GM23338 (cell line): ENCODE measurements around the gene PDIA5. TPM values are rescaled to one million over a fixed set of nuclear protein-coding genes. Genes with fewer than 3 reads are reported as not detected.

ENCODE experiments used
- ATAC-seq: fragments of 200-7000 bp; cut with Tn5 transposase; 3 replicates; pipeline ENCODE4 v1.9.1; 2020
- DNase-seq: peaks from one replicate; pipeline ENCODE4 v3.0.0-alpha.2; 2015; ENCODE audit warnings: low spot score
- H2AFZ ChIP-seq: fragments of 200-600 bp; sonication (generic); 2 replicates; pipeline ENCODE4 v1.8.0; 2016; ENCODE audit warnings: antibody characterized with exemption, mild to moderate bottlenecking, moderate library complexity
- H3F3A ChIP-seq: fragments of 200-600 bp; sonication (generic); replicated peaks from 2 replicates; pipeline ENCODE4 v1.8.0; 2017; ENCODE audit warnings: antibody characterized with exemption, mixed run types, low read depth
- H3K27ac ChIP-seq: fragments of 200-600 bp; sonication (generic); 2 replicates; pipeline ENCODE4 v1.6.1; 2016; ENCODE audit warnings: low read depth
- H3K27me3 ChIP-seq: fragments of 200-600 bp; sonication (generic); 2 replicates; pipeline ENCODE4 v1.8.0; 2016; ENCODE audit warnings: mild to moderate bottlenecking, mixed run types, moderate library complexity; ENCODE audit not compliant: insufficient read depth
- H3K36me3 ChIP-seq: fragments of 200-600 bp; sonication (generic); 2 replicates; pipeline ENCODE4 v1.8.0; 2016; ENCODE audit warnings: mild to moderate bottlenecking; ENCODE audit not compliant: insufficient read depth
- H3K4me1 ChIP-seq: fragments of 200-600 bp; sonication (generic); 2 replicates; pipeline ENCODE4 v1.8.0; 2016; ENCODE audit warnings: mild to moderate bottlenecking, moderate library complexity; ENCODE audit not compliant: insufficient read depth
- H3K4me2 ChIP-seq: fragments of 200-600 bp; sonication (generic); 2 replicates; pipeline ENCODE4 v1.7.1; 2017; ENCODE audit warnings: mixed run types
- H3K4me3 ChIP-seq: fragments of 200-600 bp; sonication (generic); 2 replicates; pipeline ENCODE4 v1.6.1; 2016; ENCODE audit warnings: mixed run types
- H3K79me2 ChIP-seq: fragments of 200-600 bp; sonication (generic); replicated peaks from 2 replicates; pipeline ENCODE4 v1.8.0; 2017; ENCODE audit warnings: mild to moderate bottlenecking; ENCODE audit not compliant: insufficient read depth
- H3K9me2 ChIP-seq: fragments of 200-600 bp; sonication (generic); 2 replicates; pipeline ENCODE4 v1.8.0; 2017; ENCODE audit not compliant: insufficient read depth
- H4K20me1 ChIP-seq: fragments of 200-600 bp; sonication (generic); replicated peaks from 2 replicates; pipeline ENCODE4 v1.8.0; 2017; ENCODE audit warnings: mild to moderate bottlenecking; ENCODE audit not compliant: insufficient read depth
- H3K27ac Mint-ChIP-seq: 2 replicates; pipeline ENCODE4 v1.8.0; 2020; ENCODE audit warnings: inconsistent platforms, mild to moderate bottlenecking, moderate library complexity, mixed read lengths
- H3K27me3 Mint-ChIP-seq: 3 replicates; pipeline ENCODE4 v1.8.0; 2022; ENCODE audit warnings: low read depth, mild to moderate bottlenecking, moderate library complexity, mixed read lengths, inconsistent platforms; ENCODE audit not compliant: insufficient read depth, poor library complexity
- H3K36me3 Mint-ChIP-seq: 3 replicates; pipeline ENCODE4 v1.8.0; 2021; ENCODE audit warnings: low read depth, mild to moderate bottlenecking, inconsistent platforms, moderate library complexity, mixed read lengths
- H3K4me1 Mint-ChIP-seq: 3 replicates; pipeline ENCODE4 v1.8.0; 2020; ENCODE audit warnings: mild to moderate bottlenecking, inconsistent platforms, mixed read lengths
- H3K4me3 Mint-ChIP-seq: 3 replicates; pipeline ENCODE4 v1.8.0; 2021; ENCODE audit warnings: moderate library complexity, mild to moderate bottlenecking, inconsistent platforms, mixed read lengths
- H3K9me3 Mint-ChIP-seq: 3 replicates; pipeline ENCODE4 v1.8.0; 2020; ENCODE audit warnings: moderate library complexity, mild to moderate bottlenecking, inconsistent platforms, mixed read lengths
- CREB1 ChIP-seq: fragments of 250-450 bp; sonication (Bioruptor Pico); IDR thresholded peaks from 2 replicates; pipeline ENCODE4 v1.5.0; 2020; ENCODE audit warnings: low read depth, mild to moderate bottlenecking, moderate library complexity
- CTCF ChIP-seq, 2 experiments: fragments of 200-600 bp in 1 of 2; sonication (generic) in 1 of 2; conservative IDR thresholded peaks; 2 replicates each; pipeline versions ENCODE4 v1.5.1 to v1.6.1; 2016 to 2017; ENCODE audit warnings: antibody characterized with exemption in 2 of 2, low read depth in 2 of 2, mild to moderate bottlenecking in 2 of 2, moderate library complexity in 1 of 2
- EZH2 ChIP-seq: fragments of 200-600 bp; sonication (generic); IDR thresholded peaks from one replicate; pipeline ENCODE4 v1.8.0; 2017; ENCODE audit warnings: antibody characterized with exemption, mild to moderate bottlenecking, low read depth; ENCODE audit not compliant: unreplicated experiment
- EZH2phosphoT487 ChIP-seq: fragments of 200-600 bp; sonication (generic); IDR thresholded peaks from one replicate; pipeline ENCODE4 v1.8.1; 2018; ENCODE audit warnings: antibody characterized with exemption; ENCODE audit not compliant: unreplicated experiment
- JUNB ChIP-seq: IDR thresholded peaks from one replicate; pipeline ENCODE4 v1.6.1; 2016; ENCODE audit warnings: antibody characterized with exemption; ENCODE audit not compliant: unreplicated experiment
- NANOG ChIP-seq: IDR thresholded peaks from 2 replicates; pipeline ENCODE4 v1.6.1; 2016; ENCODE audit warnings: antibody characterized with exemption, borderline replicate concordance
- POLR2AphosphoS5 ChIP-seq: IDR thresholded peaks from 2 replicates; pipeline ENCODE4 v1.6.1; 2016; ENCODE audit warnings: antibody characterized with exemption, low read depth
- STAT1 ChIP-seq: IDR thresholded peaks from one replicate; pipeline ENCODE4 v1.6.1; 2016; ENCODE audit warnings: antibody characterized with exemption; ENCODE audit not compliant: unreplicated experiment
- ZNF114 ChIP-seq: fragments of 250-450 bp; sonication (Bioruptor Pico); IDR thresholded peaks from 2 replicates; pipeline ENCODE4 v1.5.0; 2020; ENCODE audit warnings: mild to moderate bottlenecking, moderate library complexity
- ZNF331 ChIP-seq: fragments of 250-450 bp; sonication (Bioruptor Pico); IDR thresholded peaks from 2 replicates; pipeline ENCODE4 v1.5.0; 2020; ENCODE audit warnings: low read depth, mild to moderate bottlenecking, moderate library complexity
- polyA plus RNA-seq: library from polyadenylated mRNA; unstranded; fragments of >200 nt; fragmentation: Nextera tagmentation; extraction: Ambion mirVana; gene quantifications from 2 replicates; pipeline ENCODE4 v1.2.1, GENCODE V29; 2016
- total RNA-seq: library from RNA; depleted of rRNA; stranded (reverse); fragments of >200 nt; shearing (Covaris generic); gene quantifications from 2 replicates; pipeline ENCODE4 v1.2.3, GENCODE V29; 2014
- TF ChIP-seq, protein P1 (sequence below): fragments of 250-450 bp; sonication (Bioruptor Pico); IDR thresholded peaks from 2 replicates; pipeline ENCODE4 v1.5.0; 2020; ENCODE audit warnings: mild to moderate bottlenecking, moderate library complexity
- TF ChIP-seq, protein P2 (sequence below): IDR thresholded peaks from one replicate; pipeline ENCODE4 v1.6.1; 2018; ENCODE audit warnings: antibody characterized with exemption; ENCODE audit not compliant: unreplicated experiment
- TF ChIP-seq, protein P3 (sequence below): IDR thresholded peaks from 2 replicates; pipeline ENCODE4 v1.6.1; 2016; ENCODE audit warnings: antibody characterized with exemption

Gene PDIA5
- total and polyA plus RNA-seq, 2 experiments from 2014 or later: 22.9 to 28.1 TPM

GRCh38 chr3:123084192-123084591 is 17.4 kb downstream of the PDIA5 start:
- no peak overlapping the region for H3K4me3 Mint-ChIP-seq
- DNase-seq: no peak
- no peak overlapping the region for H2AFZ ChIP-seq
- H3F3A ChIP-seq: no peaks in the 10 kb centered on the region
- H3K27ac Mint-ChIP-seq: peak overlapping the region; percentile 16; the same call in 1 of the 2 replicates
- H3K79me2 ChIP-seq: peaks cover 95% of the 10 kb centered on the region
- TF ChIP-seq, protein P1, sequence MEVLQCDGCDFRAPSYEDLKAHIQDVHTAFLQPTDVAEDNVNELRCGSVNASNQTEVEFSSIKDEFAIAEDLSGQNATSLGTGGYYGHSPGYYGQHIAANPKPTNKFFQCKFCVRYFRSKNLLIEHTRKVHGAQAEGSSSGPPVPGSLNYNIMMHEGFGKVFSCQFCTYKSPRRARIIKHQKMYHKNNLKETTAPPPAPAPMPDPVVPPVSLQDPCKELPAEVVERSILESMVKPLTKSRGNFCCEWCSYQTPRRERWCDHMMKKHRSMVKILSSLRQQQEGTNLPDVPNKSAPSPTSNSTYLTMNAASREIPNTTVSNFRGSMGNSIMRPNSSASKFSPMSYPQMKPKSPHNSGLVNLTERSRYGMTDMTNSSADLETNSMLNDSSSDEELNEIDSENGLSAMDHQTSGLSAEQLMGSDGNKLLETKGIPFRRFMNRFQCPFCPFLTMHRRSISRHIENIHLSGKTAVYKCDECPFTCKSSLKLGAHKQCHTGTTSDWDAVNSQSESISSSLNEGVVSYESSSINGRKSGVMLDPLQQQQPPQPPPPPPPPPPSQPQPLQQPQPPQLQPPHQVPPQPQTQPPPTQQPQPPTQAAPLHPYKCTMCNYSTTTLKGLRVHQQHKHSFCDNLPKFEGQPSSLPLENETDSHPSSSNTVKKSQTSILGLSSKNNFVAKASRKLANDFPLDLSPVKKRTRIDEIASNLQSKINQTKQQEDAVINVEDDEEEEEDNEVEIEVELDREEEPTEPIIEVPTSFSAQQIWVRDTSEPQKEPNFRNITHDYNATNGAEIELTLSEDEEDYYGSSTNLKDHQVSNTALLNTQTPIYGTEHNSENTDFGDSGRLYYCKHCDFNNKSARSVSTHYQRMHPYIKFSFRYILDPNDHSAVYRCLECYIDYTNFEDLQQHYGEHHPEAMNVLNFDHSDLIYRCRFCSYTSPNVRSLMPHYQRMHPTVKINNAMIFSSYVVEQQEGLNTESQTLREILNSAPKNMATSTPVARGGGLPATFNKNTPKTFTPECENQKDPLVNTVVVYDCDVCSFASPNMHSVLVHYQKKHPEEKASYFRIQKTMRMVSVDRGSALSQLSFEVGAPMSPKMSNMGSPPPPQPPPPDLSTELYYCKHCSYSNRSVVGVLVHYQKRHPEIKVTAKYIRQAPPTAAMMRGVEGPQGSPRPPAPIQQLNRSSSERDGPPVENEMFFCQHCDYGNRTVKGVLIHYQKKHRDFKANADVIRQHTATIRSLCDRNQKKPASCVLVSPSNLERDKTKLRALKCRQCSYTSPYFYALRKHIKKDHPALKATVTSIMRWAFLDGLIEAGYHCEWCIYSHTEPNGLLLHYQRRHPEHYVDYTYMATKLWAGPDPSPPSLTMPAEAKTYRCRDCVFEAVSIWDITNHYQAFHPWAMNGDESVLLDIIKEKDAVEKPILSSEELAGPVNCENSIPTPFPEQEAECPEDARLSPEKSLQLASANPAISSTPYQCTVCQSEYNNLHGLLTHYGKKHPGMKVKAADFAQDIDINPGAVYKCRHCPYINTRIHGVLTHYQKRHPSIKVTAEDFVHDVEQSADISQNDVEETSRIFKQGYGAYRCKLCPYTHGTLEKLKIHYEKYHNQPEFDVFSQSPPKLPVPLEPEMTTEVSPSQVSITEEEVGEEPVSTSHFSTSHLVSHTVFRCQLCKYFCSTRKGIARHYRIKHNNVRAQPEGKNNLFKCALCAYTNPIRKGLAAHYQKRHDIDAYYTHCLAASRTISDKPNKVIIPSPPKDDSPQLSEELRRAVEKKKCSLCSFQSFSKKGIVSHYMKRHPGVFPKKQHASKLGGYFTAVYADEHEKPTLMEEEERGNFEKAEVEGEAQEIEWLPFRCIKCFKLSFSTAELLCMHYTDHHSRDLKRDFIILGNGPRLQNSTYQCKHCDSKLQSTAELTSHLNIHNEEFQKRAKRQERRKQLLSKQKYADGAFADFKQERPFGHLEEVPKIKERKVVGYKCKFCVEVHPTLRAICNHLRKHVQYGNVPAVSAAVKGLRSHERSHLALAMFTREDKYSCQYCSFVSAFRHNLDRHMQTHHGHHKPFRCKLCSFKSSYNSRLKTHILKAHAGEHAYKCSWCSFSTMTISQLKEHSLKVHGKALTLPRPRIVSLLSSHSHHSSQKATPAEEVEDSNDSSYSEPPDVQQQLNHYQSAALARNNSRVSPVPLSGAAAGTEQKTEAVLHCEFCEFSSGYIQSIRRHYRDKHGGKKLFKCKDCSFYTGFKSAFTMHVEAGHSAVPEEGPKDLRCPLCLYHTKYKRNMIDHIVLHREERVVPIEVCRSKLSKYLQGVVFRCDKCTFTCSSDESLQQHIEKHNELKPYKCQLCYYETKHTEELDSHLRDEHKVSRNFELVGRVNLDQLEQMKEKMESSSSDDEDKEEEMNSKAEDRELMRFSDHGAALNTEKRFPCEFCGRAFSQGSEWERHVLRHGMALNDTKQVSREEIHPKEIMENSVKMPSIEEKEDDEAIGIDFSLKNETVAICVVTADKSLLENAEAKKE (CRISPR knock-in tag): no peak
- TF ChIP-seq NANOG (no peak), EZH2phosphoT487 (no peak), ZNF331 (CRISPR knock-in tag) (no peak), POLR2AphosphoS5 (no peak), ZNF114 (CRISPR knock-in tag) (no peak), STAT1 (no peak), CTCF (conservative IDR thresholded peaks at IDR 0.05; ENCODE audit: low read depth in 2 of 2) (no peak), CREB1 (CRISPR knock-in tag) (no peak), JUNB (no peak), EZH2 (no peak)
- TF ChIP-seq, protein P2, sequence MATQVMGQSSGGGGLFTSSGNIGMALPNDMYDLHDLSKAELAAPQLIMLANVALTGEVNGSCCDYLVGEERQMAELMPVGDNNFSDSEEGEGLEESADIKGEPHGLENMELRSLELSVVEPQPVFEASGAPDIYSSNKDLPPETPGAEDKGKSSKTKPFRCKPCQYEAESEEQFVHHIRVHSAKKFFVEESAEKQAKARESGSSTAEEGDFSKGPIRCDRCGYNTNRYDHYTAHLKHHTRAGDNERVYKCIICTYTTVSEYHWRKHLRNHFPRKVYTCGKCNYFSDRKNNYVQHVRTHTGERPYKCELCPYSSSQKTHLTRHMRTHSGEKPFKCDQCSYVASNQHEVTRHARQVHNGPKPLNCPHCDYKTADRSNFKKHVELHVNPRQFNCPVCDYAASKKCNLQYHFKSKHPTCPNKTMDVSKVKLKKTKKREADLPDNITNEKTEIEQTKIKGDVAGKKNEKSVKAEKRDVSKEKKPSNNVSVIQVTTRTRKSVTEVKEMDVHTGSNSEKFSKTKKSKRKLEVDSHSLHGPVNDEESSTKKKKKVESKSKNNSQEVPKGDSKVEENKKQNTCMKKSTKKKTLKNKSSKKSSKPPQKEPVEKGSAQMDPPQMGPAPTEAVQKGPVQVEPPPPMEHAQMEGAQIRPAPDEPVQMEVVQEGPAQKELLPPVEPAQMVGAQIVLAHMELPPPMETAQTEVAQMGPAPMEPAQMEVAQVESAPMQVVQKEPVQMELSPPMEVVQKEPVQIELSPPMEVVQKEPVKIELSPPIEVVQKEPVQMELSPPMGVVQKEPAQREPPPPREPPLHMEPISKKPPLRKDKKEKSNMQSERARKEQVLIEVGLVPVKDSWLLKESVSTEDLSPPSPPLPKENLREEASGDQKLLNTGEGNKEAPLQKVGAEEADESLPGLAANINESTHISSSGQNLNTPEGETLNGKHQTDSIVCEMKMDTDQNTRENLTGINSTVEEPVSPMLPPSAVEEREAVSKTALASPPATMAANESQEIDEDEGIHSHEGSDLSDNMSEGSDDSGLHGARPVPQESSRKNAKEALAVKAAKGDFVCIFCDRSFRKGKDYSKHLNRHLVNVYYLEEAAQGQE: no peak
- TF ChIP-seq, protein P3, sequence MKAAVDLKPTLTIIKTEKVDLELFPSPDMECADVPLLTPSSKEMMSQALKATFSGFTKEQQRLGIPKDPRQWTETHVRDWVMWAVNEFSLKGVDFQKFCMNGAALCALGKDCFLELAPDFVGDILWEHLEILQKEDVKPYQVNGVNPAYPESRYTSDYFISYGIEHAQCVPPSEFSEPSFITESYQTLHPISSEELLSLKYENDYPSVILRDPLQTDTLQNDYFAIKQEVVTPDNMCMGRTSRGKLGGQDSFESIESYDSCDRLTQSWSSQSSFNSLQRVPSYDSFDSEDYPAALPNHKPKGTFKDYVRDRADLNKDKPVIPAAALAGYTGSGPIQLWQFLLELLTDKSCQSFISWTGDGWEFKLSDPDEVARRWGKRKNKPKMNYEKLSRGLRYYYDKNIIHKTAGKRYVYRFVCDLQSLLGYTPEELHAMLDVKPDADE: no peak
- H3K4me1 Mint-ChIP-seq: peaks cover 69% of the 10 kb centered on the region
- H3K9me2 ChIP-seq: no peaks in the 10 kb centered on the region
- no peaks in the 10 kb centered on the region; the same call in 2 of the 3 replicates for H3K36me3 Mint-ChIP-seq
- H3K27me3 ChIP-seq: no peaks in the 10 kb centered on the region
- H3K4me1 ChIP-seq: peaks cover 45% of the 10 kb centered on the region
- H3K4me2 ChIP-seq: peak overlapping the region; percentile 48
- peak; percentile 15 for ATAC-seq
- peaks cover 51% of the 10 kb centered on the region for H4K20me1 ChIP-seq
- no peak overlapping the region for H3K27ac ChIP-seq
- H3K9me3 Mint-ChIP-seq: no peaks in the 10 kb centered on the region
- H3K27me3 Mint-ChIP-seq: peaks cover 6% of the 10 kb centered on the region
- H3K36me3 ChIP-seq: no peaks in the 10 kb centered on the region
- H3K4me3 ChIP-seq: no peak overlapping the region
